T1000 (cell line): ENCODE measurements around the gene STK32A.

Experiments
- DNase-seq: peaks from one replicate; lab custom pipeline; 2025; ENCODE audit warnings: mixed read lengths; lab: John Stamatoyannopoulos, UW

Gene STK32A

DNA sequence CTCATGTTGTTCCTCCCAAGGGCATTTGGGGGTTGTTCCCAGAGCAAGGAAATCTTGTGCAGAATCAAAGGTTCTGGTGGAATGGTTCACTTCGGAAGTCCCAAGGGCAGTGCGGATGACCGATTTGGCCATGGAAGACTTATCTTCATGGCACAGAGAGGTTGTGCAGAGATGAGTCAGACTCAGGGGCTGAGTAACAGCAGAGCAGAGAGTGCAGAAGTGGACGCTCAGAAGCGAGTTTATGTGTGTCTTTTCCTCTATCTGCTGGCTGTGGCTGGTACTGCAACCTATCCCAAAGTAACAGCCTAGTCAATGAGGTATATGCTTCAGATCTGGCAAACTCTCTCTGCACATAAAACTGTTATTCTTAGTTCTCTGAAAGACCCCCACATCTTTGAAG lies 157.0 kb downstream of the STK32A start:
- no peak for DNase-seq

DNA sequence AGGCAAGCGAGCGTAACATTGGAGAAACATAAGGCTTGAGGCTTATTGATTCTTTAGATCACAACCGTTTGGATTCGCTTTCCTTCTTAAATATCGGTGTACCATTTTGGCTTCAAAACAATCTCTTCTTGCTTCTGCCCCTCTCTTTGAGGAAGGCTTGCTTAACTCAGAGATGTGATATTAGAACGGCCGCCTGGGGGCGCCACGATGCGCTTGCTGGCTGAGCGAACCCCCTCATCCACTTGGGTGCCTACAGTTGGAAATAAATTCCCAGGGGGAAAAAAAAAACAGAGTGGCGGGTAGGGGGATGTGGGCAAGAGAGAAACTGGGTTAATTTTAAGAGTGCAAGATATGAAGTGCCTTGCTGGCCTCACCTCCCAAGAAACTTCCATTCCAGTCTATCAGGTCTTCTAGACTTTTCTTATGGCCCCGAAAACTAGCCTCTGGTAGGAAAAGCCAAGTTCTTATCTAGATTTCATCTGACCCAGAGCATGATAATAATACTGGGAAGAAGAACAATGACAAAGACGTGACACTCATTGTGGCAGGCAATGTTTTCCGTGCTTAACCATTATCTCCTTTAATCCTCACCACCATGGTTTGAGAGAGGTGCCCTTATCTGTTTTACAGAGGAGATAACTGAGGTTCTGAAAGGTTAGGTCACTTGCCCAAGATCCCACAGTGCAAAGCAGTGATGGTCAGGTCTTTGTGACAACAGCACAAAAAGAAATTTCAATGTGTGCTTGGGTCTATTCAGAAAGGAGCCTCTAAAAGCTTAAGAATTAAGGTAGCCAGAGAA lies 159.2 kb downstream of the STK32A start:
- DNase-seq = no peak

DNA sequence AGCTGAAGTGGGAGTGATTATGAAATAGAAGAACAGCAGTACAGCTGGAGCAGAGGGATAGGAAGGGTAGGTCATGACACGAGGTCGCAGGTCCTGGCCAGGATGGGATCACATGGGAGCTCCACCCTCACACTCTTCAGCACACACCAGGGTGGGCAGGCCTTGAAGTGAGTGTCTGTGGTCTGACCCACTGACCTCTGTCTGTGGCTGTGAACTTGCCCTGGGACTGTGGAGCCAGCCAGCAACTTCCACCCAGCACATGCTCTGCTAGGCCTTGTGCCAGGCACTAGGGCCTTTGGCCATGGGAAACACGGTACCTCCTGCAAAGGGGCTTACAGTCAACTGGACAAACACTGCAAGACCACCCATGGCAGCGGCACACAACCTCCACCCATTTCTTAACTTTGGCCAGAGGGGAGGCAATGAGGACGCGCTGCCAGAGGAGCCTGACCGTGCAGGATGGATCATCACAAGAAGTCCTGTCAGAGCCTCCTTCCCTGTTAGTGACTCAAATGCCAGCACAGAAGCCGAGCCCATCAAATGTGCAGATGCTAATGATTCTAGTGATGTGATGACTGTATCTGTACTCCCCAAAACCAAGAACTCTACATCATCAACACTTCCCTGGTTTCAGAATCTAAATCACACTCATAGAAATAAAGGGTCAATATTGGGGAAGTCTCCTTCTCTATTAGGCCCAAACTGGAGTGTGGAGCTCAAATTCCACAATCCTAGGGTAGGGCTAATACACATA lies 161.4 kb downstream of the STK32A start:
- no peak for DNase-seq

DNA sequence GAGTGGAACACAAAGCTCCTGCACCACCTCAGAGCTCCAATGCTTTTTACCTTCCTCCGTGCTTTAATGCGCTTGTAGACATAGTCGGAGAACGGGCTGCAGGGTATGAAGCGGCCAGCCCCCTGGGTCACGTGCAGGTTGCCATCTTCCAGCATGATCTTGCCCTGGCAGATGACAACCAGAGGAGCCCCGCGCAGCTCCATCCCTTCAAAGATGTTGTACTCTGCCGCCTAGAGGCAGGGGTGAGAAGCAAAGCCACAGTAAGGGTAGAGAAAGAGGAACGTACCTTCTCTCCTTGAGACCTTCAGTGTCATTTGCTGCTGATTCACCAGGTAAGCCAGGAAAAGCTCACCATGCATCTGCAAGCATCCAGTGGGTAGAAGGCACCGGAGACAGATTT lies 162.8 kb downstream of the STK32A start:
- DNase-seq = no peak

DNA sequence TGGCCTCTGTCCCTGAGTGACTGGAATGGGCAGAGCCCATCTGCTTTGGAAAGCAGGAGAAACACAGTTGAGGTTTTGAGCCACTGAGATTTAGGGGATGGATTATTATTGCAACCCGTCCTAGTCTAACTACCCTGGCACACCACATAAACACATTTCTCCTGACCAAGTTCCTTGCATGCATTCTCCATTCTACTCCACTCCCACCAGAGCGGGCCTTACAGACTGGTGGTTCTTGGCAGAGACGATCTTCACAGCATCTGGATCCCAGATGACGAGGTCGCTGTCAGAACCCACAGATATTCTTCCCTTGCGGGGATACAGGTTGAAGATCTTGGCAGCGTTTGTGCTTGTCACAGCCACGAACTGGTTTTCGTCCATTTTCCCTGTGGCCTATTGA lies 164.0 kb downstream of the STK32A start:
- DNase-seq = no peak

DNA sequence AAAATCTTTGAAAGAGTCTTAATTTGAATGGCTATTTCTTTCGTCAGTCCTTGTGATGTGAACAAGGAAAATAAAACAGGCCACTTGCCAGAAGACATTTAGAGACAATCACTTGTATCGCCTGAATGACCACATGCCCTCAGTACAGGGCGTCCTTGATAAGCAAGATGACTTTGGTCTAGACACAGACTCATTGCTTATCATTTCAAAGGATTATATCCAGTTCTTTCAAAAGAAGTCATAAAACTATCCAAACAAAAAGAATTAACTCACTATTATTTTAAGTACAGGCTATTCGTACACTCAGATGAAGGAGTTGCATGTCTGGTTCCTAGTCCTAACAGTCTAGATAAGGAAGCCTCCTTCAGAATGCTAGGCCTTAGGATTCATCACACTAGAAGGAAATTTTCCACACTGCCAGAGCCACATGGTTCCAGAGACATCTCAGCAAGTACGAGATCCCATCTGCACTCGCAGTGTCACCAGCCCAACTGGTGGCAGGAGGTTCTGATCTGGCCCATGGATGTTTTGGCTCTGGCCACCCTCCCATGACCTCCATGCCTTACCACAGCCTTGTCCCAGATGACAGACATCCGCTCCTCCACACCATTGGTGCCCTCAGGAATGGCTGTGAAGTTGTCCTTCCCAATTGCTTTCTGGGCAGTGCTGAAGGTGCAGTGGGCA lies 165.4 kb downstream of the STK32A start:
- no peak for DNase-seq

DNA sequence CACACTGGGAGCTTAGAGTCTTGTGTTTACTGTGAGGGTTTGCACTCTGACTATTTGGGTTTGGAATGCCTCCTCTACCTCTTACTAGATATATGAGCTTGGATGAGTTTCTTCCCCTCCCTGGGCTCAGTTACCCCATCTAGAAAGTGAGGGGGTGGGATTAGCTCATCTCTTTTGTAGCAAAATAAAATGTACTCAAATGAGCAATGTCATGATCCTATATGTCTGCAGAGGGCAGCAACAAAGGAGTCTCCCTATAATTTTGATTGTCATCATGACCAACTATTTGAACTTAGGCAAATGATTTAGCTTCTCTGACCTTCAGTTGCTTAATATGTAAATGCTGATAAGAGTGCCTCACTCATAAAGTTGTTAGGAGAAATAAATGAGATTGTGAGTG lies 166.1 kb downstream of the STK32A start:
- DNase-seq = no peak

DNA sequence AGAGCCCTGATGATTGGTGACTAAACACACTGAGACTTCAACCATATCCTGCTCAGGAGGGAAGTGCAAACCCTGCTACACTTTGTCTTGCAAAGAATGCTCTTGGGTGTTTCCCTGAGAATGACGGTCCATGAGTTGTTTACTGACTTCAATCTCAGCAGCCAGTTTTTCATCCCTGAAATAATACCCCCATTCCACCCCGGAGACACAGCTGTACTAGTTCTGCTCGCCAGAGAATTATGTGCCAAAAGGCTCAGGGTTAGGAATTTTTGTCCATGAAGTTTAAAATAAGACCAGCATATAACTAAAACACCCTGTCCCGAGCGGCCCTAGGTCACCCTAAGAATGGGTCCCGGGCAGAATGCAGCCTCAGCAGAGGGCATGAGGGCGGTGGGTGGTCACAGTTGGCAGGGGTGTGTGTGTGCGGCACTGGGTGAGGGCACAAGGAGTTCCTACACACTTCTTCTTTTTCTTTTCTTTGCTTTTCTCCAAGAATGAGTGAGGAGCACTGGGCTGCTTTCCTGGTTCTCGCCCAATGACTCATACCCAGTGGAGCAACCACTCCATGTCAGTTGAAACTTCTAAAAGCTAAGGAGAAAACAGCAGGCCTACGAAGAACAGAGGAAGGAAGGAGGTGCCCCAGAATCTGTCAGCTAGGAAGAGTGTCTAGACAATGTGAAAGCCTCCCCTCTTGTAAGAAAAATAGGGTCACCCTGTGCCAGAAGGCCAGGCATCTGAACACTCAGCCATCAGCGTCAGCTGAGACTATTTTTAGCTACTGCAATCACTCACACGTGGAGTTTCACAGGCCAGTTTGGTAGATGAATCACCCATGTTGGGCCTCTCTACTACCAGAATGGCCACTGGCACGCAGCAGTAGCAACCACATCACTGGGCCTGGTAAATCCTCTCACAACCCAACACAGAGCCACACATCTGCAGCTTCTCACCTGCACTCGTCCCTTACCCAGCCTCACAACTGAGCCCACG lies 169.1 kb downstream of the STK32A start:
- peak; percentile 63 for DNase-seq

DNA sequence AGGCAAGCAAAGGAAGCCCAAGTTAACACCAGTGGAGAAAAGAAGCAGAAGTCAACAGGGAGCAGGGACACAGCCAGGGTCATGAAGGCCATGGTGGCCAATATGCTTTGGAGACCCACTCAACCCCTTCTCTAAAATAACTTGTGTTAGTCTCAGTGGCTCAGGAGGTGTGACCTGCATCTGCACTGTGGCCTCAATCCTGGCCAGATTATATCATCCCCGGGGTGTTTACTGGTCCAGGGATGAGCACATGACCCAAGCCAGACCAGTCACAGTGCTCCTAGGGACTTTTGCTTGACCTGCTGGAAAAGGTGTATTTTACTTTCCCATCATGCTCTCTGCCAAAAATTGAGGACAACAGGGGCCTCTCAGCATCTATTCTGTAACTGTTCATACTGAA lies 169.9 kb downstream of the STK32A start:
- no peak for DNase-seq

DNA sequence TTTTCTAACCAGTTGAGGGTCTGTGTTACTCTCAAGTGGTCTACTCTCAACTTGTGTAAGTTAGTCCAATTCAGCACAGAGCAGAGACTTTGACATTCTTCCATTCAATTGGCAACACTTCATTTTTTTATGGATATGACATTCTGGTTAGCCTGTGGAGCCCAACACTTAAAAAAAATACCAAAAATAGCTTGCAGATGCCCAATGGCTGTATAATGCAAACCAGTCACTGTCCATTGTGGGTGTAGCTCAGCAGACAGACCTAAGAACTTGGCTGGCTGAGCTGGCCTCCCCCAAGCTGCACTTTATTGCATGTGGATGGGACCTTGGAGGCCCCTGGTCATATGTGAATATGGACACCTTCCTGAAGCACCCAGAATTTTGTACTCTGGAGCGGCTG lies 171.8 kb downstream of the STK32A start:
- no peak for DNase-seq

DNA sequence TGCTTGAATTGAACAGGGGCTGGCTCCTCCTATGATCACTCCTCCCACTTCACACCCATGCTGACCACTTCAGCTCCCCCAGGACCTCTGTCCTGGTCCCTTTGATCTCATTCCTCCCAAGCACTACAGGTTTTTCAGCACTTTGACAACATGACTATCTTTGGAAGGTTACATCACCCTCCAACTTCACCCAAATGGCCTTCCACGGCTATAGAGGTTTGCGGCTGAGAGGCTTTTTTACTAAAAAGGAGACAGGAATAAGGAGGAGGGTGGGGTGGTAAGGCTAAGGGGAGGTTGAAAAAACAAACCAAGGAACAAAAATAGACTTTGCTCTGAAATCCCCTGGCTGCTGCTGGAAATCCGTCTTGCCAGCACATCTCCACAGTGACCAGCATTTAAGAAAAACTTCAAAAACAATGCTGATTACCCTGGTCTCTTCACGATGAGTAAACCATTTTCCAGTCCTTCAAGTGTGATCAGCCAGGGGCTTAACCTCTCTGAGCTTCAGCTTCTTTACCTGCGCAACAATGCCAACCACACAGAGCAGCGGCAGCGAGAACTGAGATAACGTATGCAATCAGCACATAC lies 172.4 kb downstream of the STK32A start:
- no peak for DNase-seq

DNA sequence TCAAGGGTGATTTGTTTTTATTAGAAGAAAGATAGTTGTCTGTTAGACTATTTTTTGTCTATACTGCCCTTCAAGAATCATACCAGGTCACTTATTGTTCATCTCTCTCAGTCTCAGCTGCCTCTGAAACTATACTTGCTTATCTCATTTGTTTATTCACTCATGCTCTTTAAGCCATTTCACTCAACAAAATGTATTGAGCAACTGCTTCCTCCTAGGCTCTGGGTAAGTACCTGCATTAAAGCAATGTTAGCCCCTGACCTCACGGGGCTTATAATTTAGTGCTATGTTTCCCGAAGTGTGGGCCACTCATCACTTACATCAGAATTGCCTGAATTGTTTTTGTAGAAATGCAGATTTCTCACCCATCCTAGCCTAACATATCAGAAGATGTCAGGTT lies 174.2 kb downstream of the STK32A start:
- no peak for DNase-seq

DNA sequence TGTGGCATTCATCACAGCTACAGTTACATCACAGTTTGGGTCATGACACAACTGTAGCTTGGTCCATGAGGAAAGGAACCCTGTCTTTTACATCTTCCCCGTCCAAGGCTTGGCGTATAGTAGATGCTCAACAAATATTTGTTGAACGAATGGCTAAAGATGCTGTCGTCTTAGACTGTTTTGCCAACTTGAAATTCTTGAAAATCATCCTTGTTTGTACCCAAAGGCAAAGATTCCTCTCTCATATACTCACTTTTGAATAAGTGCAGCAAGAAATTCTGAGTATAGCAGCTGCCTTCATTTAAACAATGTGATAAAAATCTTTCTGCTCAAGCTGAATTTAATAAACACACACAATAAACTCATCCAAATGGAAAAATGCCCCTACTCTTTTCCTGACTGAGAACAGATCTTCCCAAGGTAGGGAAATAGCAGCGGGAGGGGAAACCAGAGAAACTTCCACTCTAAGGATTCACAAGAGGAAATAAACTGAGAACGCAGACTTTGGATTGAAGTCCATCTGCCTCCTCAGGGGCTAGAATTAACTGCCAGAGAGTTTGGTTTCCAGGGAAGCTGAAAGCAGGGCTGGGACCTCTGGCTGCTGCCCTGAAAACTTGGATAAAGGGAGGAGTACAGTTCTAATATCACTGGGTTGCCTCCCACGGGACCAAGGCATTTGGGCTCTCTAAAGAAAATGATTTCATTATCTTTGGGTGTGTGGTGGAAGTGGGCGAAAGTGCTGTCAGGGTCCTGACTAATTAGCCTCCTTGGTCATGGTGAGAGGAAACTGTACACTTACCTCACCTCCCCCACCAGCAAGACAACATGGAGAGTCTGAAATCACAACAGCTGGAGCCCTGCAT lies 175.9 kb downstream of the STK32A start:
- DNase-seq = no peak

DNA sequence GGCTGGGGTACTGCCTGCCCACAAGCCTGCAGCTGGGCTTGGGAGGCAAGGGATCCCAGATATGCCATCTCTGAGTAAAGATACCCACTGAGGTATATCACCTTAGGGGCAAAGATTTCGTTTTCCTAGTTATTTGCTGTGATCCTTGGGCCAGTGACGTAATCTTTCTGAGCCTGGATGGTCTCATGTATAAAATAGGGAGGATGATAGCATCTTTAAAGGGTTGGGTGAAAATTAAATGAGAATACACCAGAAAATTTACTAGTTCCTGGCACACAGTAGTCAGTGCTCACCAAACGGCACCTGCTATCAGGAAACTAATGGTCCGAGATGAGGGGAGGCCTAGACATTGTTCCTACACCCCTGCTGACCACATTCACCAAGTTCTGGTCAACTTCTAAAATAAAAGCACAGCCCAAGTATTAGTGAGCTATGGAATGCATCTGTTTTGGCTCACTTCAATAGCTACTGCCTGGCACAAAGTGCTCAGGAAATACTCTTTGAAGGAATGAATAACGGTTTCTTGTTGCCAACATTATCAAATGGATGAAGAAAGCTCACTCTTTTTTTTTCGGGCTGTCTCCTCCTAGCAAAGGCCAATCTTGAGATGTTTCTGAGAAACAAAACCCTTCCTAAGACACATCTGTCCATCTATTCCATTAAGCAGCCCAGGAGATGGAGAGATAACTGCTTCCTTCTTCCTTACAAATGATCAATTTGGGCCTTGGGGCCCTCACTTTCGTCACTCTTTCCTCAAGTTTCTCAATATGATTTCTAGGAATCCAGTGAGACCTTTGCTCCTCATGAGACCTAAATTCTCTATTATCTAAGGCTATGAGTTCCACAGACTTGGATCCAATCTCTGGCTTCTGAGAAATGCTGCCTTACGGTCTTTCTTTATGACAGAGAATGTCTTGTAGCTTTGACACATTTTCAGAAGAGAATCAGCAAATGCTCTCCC lies 176.8 kb downstream of the STK32A start:
- no peak for DNase-seq

DNA sequence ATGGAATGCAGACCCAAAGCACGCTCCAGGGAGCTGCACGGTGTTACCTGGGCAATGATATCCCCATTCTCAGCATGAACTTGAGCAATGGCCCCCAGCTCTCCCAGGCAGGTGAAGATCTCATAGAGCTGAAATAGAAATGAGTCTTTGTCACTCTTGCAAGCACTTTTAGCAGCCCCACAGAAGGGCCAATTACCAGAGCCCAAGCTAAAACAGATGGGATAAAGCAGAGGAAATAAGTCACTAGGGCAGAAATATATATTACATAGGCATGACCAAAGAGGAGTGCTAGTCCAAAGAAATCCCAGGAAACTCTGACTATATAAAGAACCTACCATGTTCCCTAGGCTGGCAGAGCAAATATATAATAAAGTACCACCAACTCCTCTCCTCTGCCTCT lies 177.7 kb downstream of the STK32A start:
- no peak for DNase-seq

DNA sequence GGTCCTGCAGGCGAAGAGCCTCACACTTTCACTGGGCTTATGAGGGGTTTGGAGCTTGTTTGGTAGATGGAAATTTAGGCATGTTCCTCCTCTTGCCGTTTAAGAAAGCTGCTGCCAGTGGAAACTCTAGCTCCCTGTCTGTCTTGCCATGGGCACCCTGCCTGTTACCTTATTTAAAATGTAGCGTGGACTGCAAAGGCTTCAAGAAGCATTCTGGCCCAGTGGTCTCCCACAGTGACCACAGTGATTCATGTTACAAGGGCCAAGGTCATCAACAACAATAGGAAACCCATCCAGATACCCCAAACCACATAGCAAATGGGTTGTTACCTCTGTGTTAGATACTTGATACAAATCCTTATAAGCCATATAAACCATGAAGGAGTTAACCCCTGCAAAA lies 178.4 kb downstream of the STK32A start:
- DNase-seq = no peak

DNA sequence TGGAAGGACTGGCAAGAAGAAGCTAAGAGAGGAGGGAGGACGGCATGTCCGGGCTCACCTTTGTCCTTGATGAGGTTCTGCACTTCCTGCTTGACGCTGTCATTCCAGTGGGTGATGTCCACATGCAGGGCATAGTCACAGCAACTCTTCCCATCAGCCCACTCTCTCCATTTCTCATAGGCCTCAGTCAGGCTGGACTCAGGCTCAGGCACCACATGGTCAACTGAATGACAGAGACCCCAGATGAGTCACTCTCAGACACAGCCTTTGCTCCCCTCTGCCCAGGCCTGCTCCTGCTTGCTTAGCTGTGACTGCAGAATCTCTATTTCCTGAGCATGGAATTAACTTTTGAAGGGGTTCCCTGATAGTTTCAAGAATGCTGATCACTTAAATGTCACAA lies 180.8 kb downstream of the STK32A start:
- no peak for DNase-seq

DNA sequence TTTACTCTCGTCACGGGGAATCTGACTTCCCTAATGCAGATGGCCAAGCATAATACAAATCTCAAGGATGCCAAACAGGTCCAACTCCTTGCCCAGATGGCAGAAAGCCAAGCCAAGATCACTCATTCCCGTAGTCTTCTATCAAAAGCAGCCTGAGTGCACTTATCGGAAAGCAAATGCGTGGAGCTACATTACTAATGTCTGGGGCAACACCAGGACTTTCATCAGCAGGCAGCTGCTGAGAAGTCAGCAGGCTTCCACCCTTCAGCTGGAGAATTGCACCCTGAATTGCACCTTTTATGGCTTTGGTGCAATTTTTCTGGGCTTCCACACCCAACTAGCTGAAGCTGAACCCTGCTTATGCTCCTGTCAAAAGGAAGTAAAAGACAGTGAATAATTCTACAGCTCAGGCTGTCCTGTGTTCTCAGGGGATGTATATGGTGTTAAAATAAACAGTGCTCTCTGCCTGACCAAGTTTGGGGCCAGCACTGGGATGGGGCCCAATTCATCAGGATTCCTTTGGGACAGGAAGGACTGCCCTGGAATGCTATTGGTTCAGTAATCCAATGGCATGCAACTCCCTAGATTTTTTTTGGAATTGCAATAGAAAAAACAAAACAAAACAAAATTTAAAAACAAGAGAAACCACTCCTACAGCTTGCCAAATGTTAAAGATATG lies 182.4 kb downstream of the STK32A start:
- DNase-seq = no peak

DNA sequence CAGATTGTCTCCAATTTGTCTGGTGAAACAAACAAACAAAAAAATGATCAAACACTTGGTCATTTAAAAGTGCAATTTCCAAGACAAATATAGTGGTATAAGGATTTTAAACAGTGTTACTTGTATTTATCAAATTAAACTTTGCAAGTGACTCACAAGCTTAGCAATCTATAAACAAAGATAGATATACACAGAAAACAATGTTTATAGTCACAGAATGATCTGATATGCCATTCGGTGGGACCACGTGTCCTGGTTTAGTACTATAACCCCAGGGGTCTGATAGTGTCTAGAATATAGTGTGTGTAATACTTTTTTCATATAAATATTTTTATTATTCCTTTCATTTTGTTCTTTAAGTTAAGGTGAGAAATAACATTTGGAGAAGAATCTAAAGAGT lies 183.8 kb downstream of the STK32A start:
- no peak for DNase-seq
